Measurements from ENCODE around the gene SGK2. TPM values are rescaled to one million over a fixed set of nuclear protein-coding genes. Genes with fewer than 3 reads are reported as not detected.
A peak's percentile ranks its signal among the peaks of the same experiment; 100 is the strongest.

Gene SGK2
- total and polyA plus RNA-seq, 2 of the 13 experiments (the other 11 are each of a cell fraction or from before 2014, with no cell fraction given), result 6.2 to 29.4 TPM

GRCh38 chr20:43537921-43538877, 20.6 kb upstream of the SGK2 start (continued):
- TF ChIP-seq ZBTB26 (CRISPR knock-in tag; IDR thresholded peaks at IDR 0.05; ENCODE audit: borderline replicate concordance) (no peak), ELF4 (CRISPR knock-in tag; IDR thresholded peaks at IDR 0.05; ENCODE audit: borderline replicate concordance) (no peak), KDM2A (CRISPR knock-in tag; IDR thresholded peaks at IDR 0.05; ENCODE audit: borderline replicate concordance, low read depth) (peak; percentile 69), SRSF1 (optimal IDR thresholded peaks at IDR 0.05; ENCODE audit: low read depth, low read length) (no peak), ZNF691 (CRISPR knock-in tag; IDR thresholded peaks at IDR 0.05; ENCODE audit: borderline replicate concordance, low read depth) (peak; percentile 54; the same call in 1 of the 2 replicates), CCDC6 (CRISPR knock-in tag; IDR thresholded peaks at IDR 0.05) (peak; percentile 45; the same call in 1 of the 2 replicates), ZSCAN29 (CRISPR knock-in tag; conservative IDR thresholded peaks at IDR 0.05) (0 out of 2 replicates have a peak, but pooled peaks have one; percentile 54), ZBTB46 (CRISPR knock-in tag; IDR thresholded peaks at IDR 0.05; ENCODE audit: borderline replicate concordance) (no peak), IKZF5 (CRISPR knock-in tag; IDR thresholded peaks at IDR 0.05) (peak; percentile 74; the same call in 1 of the 2 replicates), SIX1 (CRISPR knock-in tag; IDR thresholded peaks at IDR 0.05; ENCODE audit: borderline replicate concordance) (peak; percentile 33; the same call in 1 of the 2 replicates), DZIP1 (CRISPR knock-in tag; IDR thresholded peaks at IDR 0.05) (no peak), ZBTB49 (CRISPR knock-in tag; IDR thresholded peaks at IDR 0.05; ENCODE audit: borderline replicate concordance) (no peak), ZBTB34 (CRISPR knock-in tag; IDR thresholded peaks at IDR 0.05) (no peak)

All from HepG2 (cell line).